Raji (cell line): ENCODE data around the gene BCAS1.

ENCODE experiments used
- POLR2A ChIP-seq: IDR thresholded peaks from 2 replicates; pipeline ENCODE4 v1.6.1; 2011; ENCODE audit warnings: low read depth, low read length, control low read depth; ENCODE audit not compliant: insufficient read depth

BCAS1 gene

GRCh38 chr20:53902968-53903651 is 167.3 kb downstream of the BCAS1 start:
- no peak for TF ChIP-seq POLR2A

DNA sequence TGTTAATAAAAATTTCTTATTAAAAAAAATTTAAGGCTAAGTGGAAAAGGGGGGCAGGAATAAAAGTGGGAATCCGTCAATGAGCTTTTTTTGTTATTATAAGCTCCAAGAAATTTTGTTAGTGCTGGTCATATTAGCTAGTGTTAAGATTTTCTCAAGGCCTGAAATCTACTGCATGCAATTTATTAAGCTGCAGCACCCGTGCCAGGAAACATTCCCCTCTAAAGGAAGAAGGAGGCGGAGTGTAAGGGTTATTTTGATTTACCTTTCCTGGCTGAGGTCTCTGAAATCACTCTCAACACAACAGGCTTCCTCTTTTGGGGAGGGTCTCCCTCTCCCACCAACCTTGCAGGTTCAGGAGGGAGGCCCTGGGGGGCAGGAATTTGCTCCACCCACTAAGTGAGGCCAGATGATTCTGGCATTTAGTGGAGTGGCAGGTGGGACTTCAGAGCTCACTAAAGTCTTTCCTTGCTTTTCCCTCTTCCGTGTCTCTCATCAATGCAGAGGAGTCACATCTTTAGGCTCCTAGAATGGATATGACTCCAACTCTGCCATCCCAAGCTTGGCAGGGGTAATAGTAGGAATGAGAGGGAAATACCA is 168.8 kb downstream of the BCAS1 start:
- no peak for TF ChIP-seq POLR2A

DNA sequence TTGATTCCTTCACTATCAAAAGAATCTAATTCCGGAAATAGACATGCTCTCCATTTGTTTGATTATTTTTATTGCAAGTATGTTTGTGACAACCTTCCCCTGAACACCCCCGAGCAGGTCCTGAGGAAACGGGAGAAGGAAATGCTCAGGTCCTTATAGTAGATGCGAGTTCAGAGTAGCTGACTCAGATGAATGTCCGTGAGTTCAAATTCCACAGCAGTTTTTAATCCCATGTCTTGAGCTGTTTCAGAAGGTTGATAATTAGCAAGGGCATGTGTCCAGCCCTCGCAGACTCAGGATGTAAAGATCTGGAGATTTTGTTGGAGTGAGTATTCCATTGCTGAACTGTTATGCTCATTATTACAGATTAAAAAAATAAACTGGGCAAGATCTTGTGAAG is 169.3 kb downstream of the BCAS1 start:
- TF ChIP-seq POLR2A: no peak

GRCh38 chr20:53900380-53900999 is 169.9 kb downstream of the BCAS1 start:
- TF ChIP-seq POLR2A: no peak

- TF ChIP-seq POLR2A: peak; percentile 50; the same call in 1 of the 2 replicates
Observed at GRCh38 chr20:53899351-53900167, 170.8 kb downstream of the BCAS1 start.

GRCh38 chr20:53898556-53898931 is 171.8 kb downstream of the BCAS1 start:
- no peak for TF ChIP-seq POLR2A

DNA sequence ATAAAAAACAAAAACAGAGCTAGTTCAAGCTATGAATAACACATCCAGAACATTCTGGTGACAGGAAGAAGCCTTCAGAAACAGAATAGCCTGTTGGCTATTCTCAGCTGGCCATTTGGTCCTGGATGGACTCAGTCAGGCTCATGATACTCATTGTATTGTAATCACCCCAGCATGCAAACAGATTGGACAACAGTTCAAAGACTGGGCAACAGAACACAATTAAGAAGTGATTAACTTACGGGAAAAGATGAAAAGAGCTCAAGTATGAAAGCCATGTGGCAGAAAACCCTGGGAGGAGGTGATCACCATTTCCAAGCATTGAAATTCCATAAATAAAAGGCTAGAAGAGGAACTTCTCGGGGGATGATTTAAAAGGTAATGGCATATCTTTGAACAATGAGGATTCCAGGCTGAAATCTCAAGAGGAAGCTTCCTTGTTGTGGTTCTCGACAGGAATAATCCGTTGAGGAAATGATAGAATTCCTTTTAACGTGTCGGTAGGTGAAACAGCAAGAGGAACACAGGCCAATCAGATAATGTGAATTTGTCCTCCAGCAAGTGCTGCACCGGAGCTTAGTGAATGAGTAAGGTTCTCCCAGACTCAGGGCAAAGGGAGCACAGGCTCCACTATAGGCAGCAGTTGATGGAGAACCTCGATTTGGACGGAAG is 172.4 kb downstream of the BCAS1 start:
- no peak for TF ChIP-seq POLR2A

- no peak for TF ChIP-seq POLR2A
Observed at GRCh38 chr20:53896647-53897046, 173.7 kb downstream of the BCAS1 start.

DNA sequence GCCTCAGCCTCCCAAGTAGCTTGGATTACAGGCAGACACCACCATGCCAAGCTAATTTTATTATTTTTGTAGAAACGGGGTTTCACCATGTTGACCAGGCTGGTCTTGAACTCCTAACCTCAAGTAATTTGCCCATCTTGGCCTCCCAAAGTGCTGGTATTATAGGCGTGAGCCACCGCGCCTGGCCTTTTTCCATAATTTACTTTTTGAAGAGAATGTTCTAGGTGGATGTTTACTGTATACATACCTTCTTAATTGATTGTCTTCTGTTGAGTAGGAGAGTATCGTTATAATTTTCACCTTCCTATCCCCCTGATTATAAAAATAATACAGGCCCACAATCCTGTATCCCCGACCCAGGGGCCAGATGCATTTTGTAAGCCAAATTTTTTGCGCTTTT is 174.4 kb downstream of the BCAS1 start:
- TF ChIP-seq POLR2A: no peak

DNA sequence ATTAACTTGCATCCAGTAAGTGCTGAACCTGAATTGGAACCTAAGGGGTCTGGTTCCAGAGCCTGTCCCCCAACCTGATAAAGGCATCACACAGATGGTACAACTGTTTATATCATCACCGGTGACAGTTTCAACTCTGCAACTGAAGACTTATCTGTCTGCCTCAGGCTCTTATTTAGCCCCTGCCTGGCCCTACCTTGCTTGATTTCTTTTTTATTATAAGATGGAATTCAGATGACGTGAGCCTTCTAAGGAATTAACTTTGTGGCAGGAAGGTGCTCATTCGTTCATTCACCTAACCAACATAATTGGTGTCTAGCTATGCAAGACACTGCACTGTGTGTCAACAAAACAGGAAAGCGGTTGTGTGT is 175.0 kb downstream of the BCAS1 start:
- no peak for TF ChIP-seq POLR2A

DNA sequence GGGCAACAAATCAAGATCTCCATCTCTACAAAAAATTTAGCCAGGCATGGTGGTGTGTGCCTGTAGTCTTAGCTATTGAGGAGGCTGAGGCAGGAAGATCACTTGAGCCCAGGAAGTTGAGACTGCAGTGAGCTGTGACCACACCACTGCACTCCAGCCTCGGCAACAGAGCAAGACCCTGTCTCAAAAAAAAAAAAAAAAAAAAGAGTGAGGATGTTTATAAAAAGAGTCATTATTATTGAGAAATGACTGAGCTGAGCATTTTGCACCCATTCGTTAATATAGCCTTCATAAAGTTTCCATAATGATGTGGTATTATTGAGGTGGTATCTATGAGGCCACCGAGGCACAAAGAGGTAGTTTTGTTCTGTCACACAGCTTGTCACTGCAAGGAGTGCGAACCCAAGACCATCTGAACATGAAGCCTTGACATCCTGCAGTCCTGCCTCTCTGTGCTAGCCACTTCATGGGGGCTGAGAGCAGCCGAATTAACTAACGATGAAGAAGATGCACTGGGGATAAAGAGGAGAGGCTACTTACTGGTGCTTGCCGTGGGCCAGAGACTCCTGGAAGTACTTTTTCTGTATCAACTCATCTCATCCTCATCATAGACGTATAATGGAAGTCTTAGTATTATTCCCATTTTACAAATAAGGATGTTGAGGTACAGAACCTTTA is 175.5 kb downstream of the BCAS1 start:
- no peak for TF ChIP-seq POLR2A
